ENCODE results near the gene MACROD2.

GRCh38 chr20:14526891-14527290, 531.6 kb downstream of the MACROD2 start:
- TF ChIP-seq, protein P1, sequence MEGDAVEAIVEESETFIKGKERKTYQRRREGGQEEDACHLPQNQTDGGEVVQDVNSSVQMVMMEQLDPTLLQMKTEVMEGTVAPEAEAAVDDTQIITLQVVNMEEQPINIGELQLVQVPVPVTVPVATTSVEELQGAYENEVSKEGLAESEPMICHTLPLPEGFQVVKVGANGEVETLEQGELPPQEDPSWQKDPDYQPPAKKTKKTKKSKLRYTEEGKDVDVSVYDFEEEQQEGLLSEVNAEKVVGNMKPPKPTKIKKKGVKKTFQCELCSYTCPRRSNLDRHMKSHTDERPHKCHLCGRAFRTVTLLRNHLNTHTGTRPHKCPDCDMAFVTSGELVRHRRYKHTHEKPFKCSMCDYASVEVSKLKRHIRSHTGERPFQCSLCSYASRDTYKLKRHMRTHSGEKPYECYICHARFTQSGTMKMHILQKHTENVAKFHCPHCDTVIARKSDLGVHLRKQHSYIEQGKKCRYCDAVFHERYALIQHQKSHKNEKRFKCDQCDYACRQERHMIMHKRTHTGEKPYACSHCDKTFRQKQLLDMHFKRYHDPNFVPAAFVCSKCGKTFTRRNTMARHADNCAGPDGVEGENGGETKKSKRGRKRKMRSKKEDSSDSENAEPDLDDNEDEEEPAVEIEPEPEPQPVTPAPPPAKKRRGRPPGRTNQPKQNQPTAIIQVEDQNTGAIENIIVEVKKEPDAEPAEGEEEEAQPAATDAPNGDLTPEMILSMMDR (IDR thresholded peaks at IDR 0.05), result no peak
- TF ChIP-seq POLR2A (IDR thresholded peaks at IDR 0.05), result no peak
